ENCODE data around the gene OSBPL8. TPM values are rescaled to one million over a fixed set of nuclear protein-coding genes. Genes with fewer than 3 reads are reported as not detected.

Gene OSBPL8
- total and polyA plus RNA-seq, 9 of the 15 experiments (the other 6 are each of a cell fraction or from before 2014, with no cell fraction given) = 17.4 to 82.7 (median 42.8) TPM

- TF ChIP-seq FIP1L1 (IDR thresholded peaks at IDR 0.05; ENCODE audit: low read depth, low read length, poor library complexity, severe bottlenecking) (no peak), SMARCA4 (IDR thresholded peaks at IDR 0.05) (peak; percentile 88), SIRT6 (IDR thresholded peaks at IDR 0.05; ENCODE audit: low read depth, low read length) (no peak), JUND (IDR thresholded peaks at IDR 0.05; ENCODE audit: borderline replicate concordance, low read depth, low read length) (peak; percentile 33; the same call in 1 of the 2 replicates), JUND (tag; IDR thresholded peaks at IDR 0.05; ENCODE audit: borderline replicate concordance, low read depth, low read length) (no peak), PPARD (CRISPR knock-in tag; IDR thresholded peaks at IDR 0.05) (no peak), LEF1 (IDR thresholded peaks at IDR 0.05) (no peak), ZNF436 (CRISPR knock-in tag; IDR thresholded peaks at IDR 0.05) (no peak), TEAD4 (IDR thresholded peaks at IDR 0.05; ENCODE audit: low read length) (peak; percentile 90), TEAD4 (CRISPR knock-in tag; IDR thresholded peaks at IDR 0.05; ENCODE audit: borderline replicate concordance) (no peak), ZNF143 (CRISPR knock-in tag; IDR thresholded peaks at IDR 0.05) (no peak), STAT6 (CRISPR knock-in tag; IDR thresholded peaks at IDR 0.05) (no peak), NUFIP1 (IDR thresholded peaks at IDR 0.05; ENCODE audit: partially characterized antibody) (no peak), ILK (tag; IDR thresholded peaks at IDR 0.05; ENCODE audit: borderline replicate concordance, low read depth) (no peak), DLX4 (CRISPR knock-in tag; IDR thresholded peaks at IDR 0.05) (no peak), POLR2AphosphoS5 (IDR thresholded peaks at IDR 0.05; ENCODE audit: control insufficient read depth, insufficient read depth, low read depth, low read length) (0 out of 2 replicates have a peak, but pooled peaks have one; percentile 57), NELFE (IDR thresholded peaks at IDR 0.05; ENCODE audit: insufficient read depth, insufficient read length) (no peak), SNAPC5 (CRISPR knock-in tag; IDR thresholded peaks at IDR 0.05) (no peak), POLR3G (IDR thresholded peaks at IDR 0.05; ENCODE audit: extremely low read depth, insufficient read length, insufficient replicate concordance) (no peak), ZNF174 (CRISPR knock-in tag; IDR thresholded peaks at IDR 0.05) (no peak), FUS (optimal IDR thresholded peaks at IDR 0.05; ENCODE audit: low read depth, low read length) (no peak), ZFX (CRISPR knock-in tag; IDR thresholded peaks at IDR 0.05) (peak; percentile 40; the same call in 1 of the 2 replicates)
- TF ChIP-seq, protein P1, sequence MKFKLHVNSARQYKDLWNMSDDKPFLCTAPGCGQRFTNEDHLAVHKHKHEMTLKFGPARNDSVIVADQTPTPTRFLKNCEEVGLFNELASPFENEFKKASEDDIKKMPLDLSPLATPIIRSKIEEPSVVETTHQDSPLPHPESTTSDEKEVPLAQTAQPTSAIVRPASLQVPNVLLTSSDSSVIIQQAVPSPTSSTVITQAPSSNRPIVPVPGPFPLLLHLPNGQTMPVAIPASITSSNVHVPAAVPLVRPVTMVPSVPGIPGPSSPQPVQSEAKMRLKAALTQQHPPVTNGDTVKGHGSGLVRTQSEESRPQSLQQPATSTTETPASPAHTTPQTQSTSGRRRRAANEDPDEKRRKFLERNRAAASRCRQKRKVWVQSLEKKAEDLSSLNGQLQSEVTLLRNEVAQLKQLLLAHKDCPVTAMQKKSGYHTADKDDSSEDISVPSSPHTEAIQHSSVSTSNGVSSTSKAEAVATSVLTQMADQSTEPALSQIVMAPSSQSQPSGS (CRISPR knock-in tag; IDR thresholded peaks at IDR 0.05) = no peak
- TF ChIP-seq, protein P2, sequence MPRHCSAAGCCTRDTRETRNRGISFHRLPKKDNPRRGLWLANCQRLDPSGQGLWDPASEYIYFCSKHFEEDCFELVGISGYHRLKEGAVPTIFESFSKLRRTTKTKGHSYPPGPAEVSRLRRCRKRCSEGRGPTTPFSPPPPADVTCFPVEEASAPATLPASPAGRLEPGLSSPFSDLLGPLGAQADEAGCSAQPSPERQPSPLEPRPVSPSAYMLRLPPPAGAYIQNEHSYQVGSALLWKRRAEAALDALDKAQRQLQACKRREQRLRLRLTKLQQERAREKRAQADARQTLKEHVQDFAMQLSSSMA (CRISPR knock-in tag; IDR thresholded peaks at IDR 0.05) = no peak
Measured at GRCh38 chr12:76551482-76551888, 8.1 kb downstream of the OSBPL8 start (continued).
